H1 (cell line): ENCODE measurements around the gene TMBIM6. TPM values are rescaled to one million over a fixed set of nuclear protein-coding genes. Genes with fewer than 3 reads are reported as not detected.

Source experiments
- CTCF ChIA-PET: fragments of 300-600 bp; sonication (Branson Sonifier 250); formaldehyde crosslinking; loops from one replicate; lab custom pipeline; 2021; ENCODE audit not compliant: partially characterized antibody; lab: Charles Lee
- POLR2A ChIA-PET: fragments of 300-600 bp; sonication (Branson Sonifier 250); formaldehyde crosslinking; loops from one replicate; lab custom pipeline; 2021; ENCODE audit warnings: inconsistent platforms; ENCODE audit not compliant: partially characterized antibody; lab: Charles Lee
- DNase-seq, 2 experiments: peaks; one replicate each; pipeline versions ENCODE4 v3.0.0 to v3.0.0-alpha.2; 2010 to 2022; ENCODE audit warnings: low spot score in 2 of 2, low read depth in 1 of 2, mixed read lengths in 1 of 2
- FAIRE-seq: peaks from 2 replicates; lab custom pipeline; 2011; peaks lifted over from hg19 to GRCh38; lab: Jason Lieb, UNC
- H2AFZ ChIP-seq: 2 replicates; pipeline ENCODE4 v1.8.1; 2012; ENCODE audit warnings: low read length, inconsistent platforms
- H2AK5ac ChIP-seq: 2 replicates; pipeline ENCODE4 v1.6.1; 2013; ENCODE audit warnings: low read depth, low read length
- H2BK120ac ChIP-seq: replicated peaks from 2 replicates; pipeline ENCODE3; 2013; ENCODE audit warnings: low read depth, low read length, inconsistent platforms
- H2BK12ac ChIP-seq: 2 replicates; pipeline ENCODE4 v1.6.1; 2013; ENCODE audit warnings: low read depth, low read length
- H2BK15ac ChIP-seq: 2 replicates; pipeline ENCODE4 v1.6.1; 2013; ENCODE audit warnings: low read length
- H2BK20ac ChIP-seq: 2 replicates; pipeline ENCODE4 v1.6.1; 2013; ENCODE audit warnings: low read length
- H2BK5ac ChIP-seq: 2 replicates; pipeline ENCODE4 v1.6.1; 2013; ENCODE audit warnings: low read depth, low read length
- H3K14ac ChIP-seq: 2 replicates; pipeline ENCODE4 v1.6.1; 2013; ENCODE audit warnings: inconsistent platforms; ENCODE audit not compliant: insufficient read length
- H3K18ac ChIP-seq: 2 replicates; pipeline ENCODE4 v1.6.1; 2013; ENCODE audit warnings: low read length; ENCODE audit errors: extremely low read depth
- H3K23ac ChIP-seq: 2 replicates; pipeline ENCODE4 v1.6.1; 2013; ENCODE audit warnings: inconsistent platforms; ENCODE audit not compliant: insufficient read length
- H3K23me2 ChIP-seq: 2 replicates; pipeline ENCODE4 v1.6.1; 2013; ENCODE audit warnings: low read depth, low read length
- H3K27ac ChIP-seq: 2 replicates; pipeline ENCODE4 v1.6.1; 2011; ENCODE audit warnings: low read depth, low read length, inconsistent platforms
- H3K27me3 ChIP-seq, 4 experiments: replicated peaks in 1 of 4; 1 replicate in 1 of 4; 2 replicates in 3 of 4; pipeline versions ENCODE4 v1.6.1 to v1.8.1; 2011 to 2013; ENCODE audit warnings: low read length in 3 of 4, mild to moderate bottlenecking in 3 of 4, inconsistent platforms in 2 of 4, mixed read lengths in 2 of 4, moderate library complexity in 1 of 4; ENCODE audit not compliant: control insufficient read depth in 3 of 4, insufficient read depth in 3 of 4; ENCODE audit errors: extremely low read depth in 1 of 4
- H3K36me3 ChIP-seq, 4 experiments: 2 replicates each; pipeline versions ENCODE4 v1.6.1 to v1.8.1; 2011 to 2013; ENCODE audit warnings: mild to moderate bottlenecking in 4 of 4, low read length in 3 of 4, moderate library complexity in 2 of 4, control low read depth in 1 of 4, inconsistent platforms in 1 of 4; ENCODE audit not compliant: insufficient read depth in 4 of 4, control insufficient read depth in 2 of 4
- H3K4ac ChIP-seq: replicated peaks from 2 replicates; pipeline ENCODE3; 2013; ENCODE audit warnings: low read length, low read depth, mixed read lengths, inconsistent platforms; ENCODE audit not compliant: insufficient read length
- H3K4me1 ChIP-seq, 4 experiments: replicated peaks in 1 of 4; 1 replicate in 1 of 4; 2 replicates in 3 of 4; pipeline versions ENCODE4 v1.6.1 to v1.8.1; 2011 to 2013; ENCODE audit warnings: low read length in 3 of 4, inconsistent platforms in 2 of 4, mixed read lengths in 1 of 4; ENCODE audit not compliant: insufficient read depth in 4 of 4, control insufficient read depth in 3 of 4
- H3K4me2 ChIP-seq, 2 experiments: 2 replicates each; pipeline versions ENCODE4 v1.6.1 to v1.8.1; 2011 to 2013; ENCODE audit warnings: low read depth in 2 of 2, low read length in 2 of 2, control low read depth in 1 of 2, inconsistent platforms in 1 of 2, mild to moderate bottlenecking in 1 of 2; ENCODE audit not compliant: insufficient read depth in 1 of 2
- H3K4me3 ChIP-seq, 4 experiments: fragments of 200-600, 300-600 bp in 1 of 4; sonication (generic), shearing (Covaris generic), sonication (Bioruptor Twin) in 1 of 4; 2 replicates each; pipeline versions ENCODE4 v1.5.1 to v1.8.1; 2011 to 2016; ENCODE audit warnings: low read length in 4 of 4, low read depth in 3 of 4, control low read depth in 2 of 4, inconsistent platforms in 2 of 4, mild to moderate bottlenecking in 2 of 4, mixed read lengths in 1 of 4, moderate library complexity in 1 of 4; ENCODE audit not compliant: insufficient read depth in 2 of 4; ENCODE audit errors: extremely low read depth in 1 of 4
- H3K56ac ChIP-seq: replicated peaks from 2 replicates; pipeline ENCODE3; 2013; ENCODE audit warnings: low read depth, mild to moderate bottlenecking, mixed read lengths, low read length, inconsistent platforms; ENCODE audit not compliant: insufficient read length
- H3K79me1 ChIP-seq: 2 replicates; pipeline ENCODE4 v1.6.1; 2013; ENCODE audit warnings: low read depth, low read length, control low read depth
- H3K79me2 ChIP-seq, 2 experiments: 2 replicates each; pipeline versions ENCODE4 v1.6.1 to v1.8.1; 2012 to 2013; ENCODE audit warnings: low read length in 2 of 2, mild to moderate bottlenecking in 2 of 2, inconsistent platforms in 1 of 2; ENCODE audit not compliant: insufficient read depth in 2 of 2, control insufficient read depth in 1 of 2
- H3K9ac ChIP-seq, 4 experiments: replicated peaks in 1 of 4; 1 replicate in 1 of 4; 2 replicates in 3 of 4; pipeline versions ENCODE4 v1.6.1 to v1.8.1; 2011 to 2013; ENCODE audit warnings: low read depth in 3 of 4, low read length in 3 of 4, control low read depth in 2 of 4, mild to moderate bottlenecking in 2 of 4, moderate library complexity in 2 of 4, inconsistent platforms in 1 of 4; ENCODE audit errors: extremely low read depth in 1 of 4
- H3K9me3 ChIP-seq, 2 experiments: 2 replicates each; pipeline versions ENCODE4 v1.6.1 to v1.8.1; 2012 to 2013; ENCODE audit warnings: mild to moderate bottlenecking in 2 of 2, moderate library complexity in 2 of 2, control low read depth in 1 of 2, inconsistent platforms in 1 of 2, low read depth in 1 of 2, low read length in 1 of 2, mixed read lengths in 1 of 2; ENCODE audit not compliant: insufficient read depth in 2 of 2
- H4K20me1 ChIP-seq, 2 experiments: replicated peaks in 1 of 2; 2 replicates each; pipeline versions ENCODE3 to v1.8.1; 2011 to 2013; ENCODE audit warnings: inconsistent platforms in 2 of 2, low read length in 2 of 2, mild to moderate bottlenecking in 1 of 2; ENCODE audit not compliant: insufficient read depth in 2 of 2, control insufficient read depth in 1 of 2
- H4K5ac ChIP-seq: 2 replicates; pipeline ENCODE4 v1.6.1; 2013; ENCODE audit warnings: low read length, low read depth, mixed read lengths, inconsistent platforms; ENCODE audit not compliant: insufficient read length
- H4K8ac ChIP-seq: 2 replicates; pipeline ENCODE4 v1.8.0; 2013; ENCODE audit warnings: mild to moderate bottlenecking, moderate library complexity, low read length, inconsistent platforms; ENCODE audit not compliant: insufficient read depth; ENCODE audit errors: extremely low read depth
- H4K91ac ChIP-seq: replicated peaks from 2 replicates; pipeline ENCODE3; 2013; ENCODE audit warnings: low read length, mixed read lengths, inconsistent platforms; ENCODE audit not compliant: insufficient read length
- CBX5 ChIP-seq: fragments of 300-800, 300-1000 bp; sonication (generic); IDR thresholded peaks from 2 replicates; pipeline ENCODE4 v1.7.1; 2016; ENCODE audit warnings: antibody characterized with exemption, low read length, low read depth
- CBX8 ChIP-seq: fragments of 300-800, 300-1000 bp; sonication (generic); IDR thresholded peaks from 2 replicates; pipeline ENCODE4 v1.7.1; 2016; ENCODE audit warnings: low read depth, low read length, borderline replicate concordance
- CREB1 ChIP-seq: IDR thresholded peaks from 2 replicates; pipeline ENCODE4 v1.6.1; 2012; ENCODE audit warnings: inconsistent platforms
- EGR1 ChIP-seq: IDR thresholded peaks from 2 replicates; pipeline ENCODE4 v1.6.1; 2011; ENCODE audit warnings: low read depth, low read length, borderline replicate concordance
- GABPA ChIP-seq: IDR thresholded peaks from 2 replicates; pipeline ENCODE4 v1.6.1; 2011; ENCODE audit warnings: mild to moderate bottlenecking, low read length, moderate library complexity, borderline replicate concordance; ENCODE audit not compliant: insufficient read depth
- RXRA ChIP-seq: IDR thresholded peaks from 2 replicates; pipeline ENCODE4 v1.6.1; 2011; ENCODE audit warnings: low read depth, mild to moderate bottlenecking, low read length, moderate library complexity; ENCODE audit not compliant: insufficient read depth
- SIRT6 ChIP-seq: IDR thresholded peaks from one replicate; pipeline ENCODE4 v1.7.1; 2012; ENCODE audit warnings: low read length, inconsistent platforms
- WGBS, 2 experiments: shearing (Covaris generic) in 1 of 2; methylation state at CpG; one replicate each; pipeline versions ENCODE4 v1.1.6 to v1.1.7; 2013 to 2015; ENCODE audit warnings: low lambda C conversion rate in 2 of 2, mixed read lengths in 2 of 2, inconsistent platforms in 1 of 2, low coverage in 1 of 2, missing lambda C conversion rate in 1 of 2; ENCODE audit not compliant: insufficient replicate concordance in 2 of 2, insufficient coverage in 1 of 2, insufficient read length in 1 of 2; ENCODE audit errors: extremely low coverage in 1 of 2, missing lambda C conversion rate in 1 of 2; 5-methylcytosine and 5-hydroxymethylcytosine counted together
- polyA plus RNA-seq, 7 experiments: library from polyadenylated mRNA; depleted of rRNA in 3 of 7; stranded (reverse) in 5 of 7; unstranded in 2 of 7; fragments of >200 nt in 5 of 7; fragments of 200-250 nt in 2 of 7; gene quantifications; 1 replicate in 5 of 7; 2 replicates in 1 of 7; 4 replicates in 1 of 7; pipeline versions ENCODE4 v1.2.1 to v1.2.3, GENCODE V29; 2011 to 2013; ENCODE audit warnings: missing spikeins in 2 of 7, mixed read lengths in 2 of 7
- total RNA-seq: library from RNA; stranded (reverse); fragmentation: NEBNext Ultra II Directional; extraction: Animal tissue kit (Norgen Biotek cat#: 25700); gene quantifications from 2 replicates; pipeline ENCODE4 v1.2.1, GENCODE V29; 2021

TMBIM6 gene
- total and polyA plus RNA-seq, 2 of the 8 experiments (the other 6 are each of a cell fraction or from before 2014, with no cell fraction given) = 423 to 556 TPM

GRCh38 chr12:49784756-49785409, 43.5 kb downstream of the TMBIM6 start:
- POLR2A ChIA-PET = interaction anchor here (0.6 to 1.3 kb wide), 4 partner anchors 22 to 147 kb away, joined by 3 read pairs; partner anchors contain the start of gene TMBIM6
- no peak for TF ChIP-seq SIRT6
- no peak for TF ChIP-seq CBX5
- TF ChIP-seq CBX8 = no peak
- TF ChIP-seq CREB1 = no peak
- no peak for TF ChIP-seq EGR1
- TF ChIP-seq RXRA = no peak
- no peak for TF ChIP-seq GABPA

More at GRCh38 chr12:49784756-49785409, 43.5 kb downstream of the TMBIM6 start:
- H2AK5ac ChIP-seq = no peak overlapping the region
- no peak overlapping the region for H4K91ac ChIP-seq
- H2AFZ ChIP-seq = no peak overlapping the region
- no peaks in the 10 kb centered on the region; a peak in 1 of 7 replicates for H3K4me1 ChIP-seq
- H4K20me1 ChIP-seq = no peaks in the 10 kb centered on the region
- H3K9me3 ChIP-seq = no peaks in the 10 kb centered on the region
- H4K8ac ChIP-seq = no peak overlapping the region
- no peak overlapping the region for H2BK20ac ChIP-seq
- 86% methylated on average over 4 of the region's 4 CpGs; no CpG with 5 or more reads in 1 of the 2 experiments for WGBS, 2 experiments
- no peak overlapping the region for H3K23ac ChIP-seq
- no peak overlapping the region for H3K27ac ChIP-seq
- H3K4me3 ChIP-seq = no peak overlapping the region
- DNase-seq (no peak), FAIRE-seq (no peak)
- CTCF ChIA-PET = interaction anchor here (1.0 to 4.1 kb wide), 6 partner anchors 13 to 83 kb away, joined by 3 to 32 read pairs (median 4); no protein-coding TSS in a partner anchor
- no peak overlapping the region for H3K4ac ChIP-seq
- no peak overlapping the region for H2BK12ac ChIP-seq
- H3K56ac ChIP-seq = no peak overlapping the region
- no peak overlapping the region for H3K18ac ChIP-seq
- no peak overlapping the region for H2BK5ac ChIP-seq
- H2BK120ac ChIP-seq = no peak overlapping the region
- H3K9ac ChIP-seq = no peak overlapping the region
- no peak overlapping the region for H3K14ac ChIP-seq
- no peaks in the 10 kb centered on the region for H3K79me2 ChIP-seq
- H2BK15ac ChIP-seq = no peak overlapping the region
- H3K79me1 ChIP-seq = no peaks in the 10 kb centered on the region
- no peak overlapping the region for H3K4me2 ChIP-seq
- H3K36me3 ChIP-seq = no peaks in the 10 kb centered on the region
- no peak overlapping the region for H4K5ac ChIP-seq
- H3K23me2 ChIP-seq = no peaks in the 10 kb centered on the region
- H3K27me3 ChIP-seq = no peaks in the 10 kb centered on the region
